NCI-H1092 (cell line): ENCODE results near the gene ROR1.

Experiments
- DNase-seq: peaks from one replicate; lab custom pipeline; 2025; lab: John Stamatoyannopoulos, UW

ROR1 gene

GRCh38 chr1:63913533-63913932, 139.7 kb downstream of the ROR1 start:
- DNase-seq: no peak

DNA sequence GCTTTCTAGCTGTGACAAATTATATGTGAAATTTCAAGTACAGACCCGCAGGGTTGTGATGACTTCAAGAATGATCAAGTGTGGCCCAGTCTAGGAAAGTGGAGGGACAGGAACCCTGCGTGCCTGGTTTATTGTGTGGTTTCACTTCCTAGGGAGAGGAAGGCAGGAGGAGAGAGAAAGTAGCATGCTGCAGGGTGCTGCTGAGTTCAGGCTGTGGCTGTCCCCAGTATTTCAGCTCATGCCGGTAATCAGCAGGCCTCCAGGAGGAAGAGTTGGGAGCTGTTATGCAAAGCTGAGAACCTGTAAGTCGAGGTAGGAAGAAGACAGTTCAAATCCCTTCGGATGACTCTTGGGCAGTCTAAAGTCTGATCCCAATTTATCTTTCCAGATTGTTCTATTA, 140.4 kb downstream of the ROR1 start:
- no peak for DNase-seq

DNA sequence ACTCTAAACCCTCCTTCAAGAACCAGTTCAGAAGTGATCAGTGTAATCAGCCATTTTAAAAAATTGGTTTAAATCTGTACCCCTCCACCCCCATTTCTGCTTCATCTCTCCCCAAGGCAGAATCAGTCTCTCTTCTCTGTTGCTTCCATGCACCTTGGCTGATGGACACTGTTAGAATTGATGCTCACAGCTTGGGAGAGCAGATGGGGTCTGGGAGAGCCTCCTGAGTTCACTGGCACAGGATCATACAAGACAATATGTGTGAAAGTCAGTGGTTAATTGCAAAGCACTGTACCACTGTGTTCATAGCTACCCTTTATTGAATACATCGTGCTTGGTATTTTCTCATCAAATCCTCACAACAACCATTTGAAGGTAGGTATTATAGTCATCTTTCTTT, 140.9 kb downstream of the ROR1 start:
- DNase-seq: no peak

GRCh38 chr1:63915121-63915520, 141.3 kb downstream of the ROR1 start:
- peak; percentile 9 for DNase-seq

DNA sequence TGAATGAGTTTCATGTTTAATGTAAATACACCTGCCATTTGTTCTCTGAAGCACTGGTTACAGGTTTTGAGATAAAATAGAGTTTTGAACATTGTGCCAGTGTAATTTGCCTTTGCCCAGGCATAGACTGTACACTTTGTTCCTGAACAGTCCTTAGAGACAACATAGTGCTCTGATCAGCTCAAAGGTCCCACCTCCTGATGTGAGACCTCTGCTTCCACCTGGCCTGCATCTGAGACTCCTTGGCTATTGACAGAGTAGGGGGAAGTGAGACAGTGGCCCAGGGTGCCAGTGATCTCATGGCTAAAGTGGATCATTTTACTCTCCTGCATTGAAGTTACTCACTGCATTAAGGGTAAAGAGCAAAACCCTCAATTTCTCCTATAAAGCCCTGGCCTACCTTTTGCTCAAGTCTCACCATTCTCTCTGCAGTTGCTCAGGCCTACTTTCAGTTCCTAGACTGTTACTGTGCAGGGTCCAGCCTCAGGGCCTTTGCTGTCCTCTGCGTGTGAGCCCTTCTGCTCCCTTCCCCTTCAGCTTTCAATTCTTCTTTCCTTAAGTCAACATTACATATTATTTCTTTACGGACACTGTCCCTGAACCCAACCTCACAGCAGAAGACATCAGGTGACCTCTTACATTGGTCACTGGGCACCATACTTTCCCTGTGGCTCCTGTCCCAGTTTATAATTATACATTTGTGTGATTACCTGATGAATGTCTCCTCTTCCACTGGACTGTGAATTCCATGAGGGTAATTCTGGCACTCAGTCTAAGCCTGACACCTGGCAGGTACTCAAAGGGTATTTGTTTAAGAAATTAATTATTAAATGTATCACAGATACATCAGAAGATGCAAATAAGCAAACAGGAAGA, 142.9 kb downstream of the ROR1 start:
- no peak for DNase-seq

DNA sequence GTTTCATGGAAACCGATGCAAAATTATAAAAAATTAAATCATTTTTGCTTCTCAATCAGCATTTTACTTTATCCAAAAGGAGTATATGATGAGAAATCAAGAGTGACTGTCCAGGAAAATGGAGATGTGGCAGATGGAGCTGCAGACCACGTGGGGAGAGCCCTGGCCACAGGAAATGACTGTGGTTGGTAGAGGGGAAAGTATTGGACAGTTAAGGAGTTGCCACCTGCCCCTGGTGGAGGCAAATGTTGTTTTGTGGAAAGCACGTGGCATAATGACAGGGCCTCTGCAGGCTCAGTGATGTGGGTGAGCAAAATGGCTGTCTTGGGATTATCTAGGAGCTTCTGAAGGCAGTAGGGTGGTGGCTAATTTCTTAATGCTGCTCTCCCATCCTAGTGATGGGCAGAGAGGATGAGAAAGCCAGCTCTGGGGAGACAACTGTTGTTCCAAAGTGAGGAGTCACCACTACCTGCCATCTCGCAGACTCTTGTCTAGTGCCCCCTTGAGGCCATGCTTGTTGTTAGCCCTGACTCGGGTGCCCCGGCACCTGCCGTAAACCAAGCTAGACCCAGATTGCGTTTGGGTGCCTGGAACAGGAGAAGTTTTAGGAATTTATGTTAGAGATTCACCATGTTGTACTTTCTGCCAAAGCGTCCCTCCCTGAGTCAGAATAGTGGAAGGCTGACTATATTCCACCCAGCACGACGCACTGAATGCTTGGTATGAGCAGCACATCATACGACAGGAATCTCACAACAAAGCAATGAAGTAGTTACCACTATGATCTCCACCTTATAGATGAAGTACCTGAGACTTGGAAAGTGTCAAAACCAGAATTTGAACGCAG, 144.0 kb downstream of the ROR1 start:
- no peak for DNase-seq

GRCh38 chr1:63918418-63918945, 144.7 kb downstream of the ROR1 start:
- DNase-seq: no peak

- DNase-seq: no peak
Observed at GRCh38 chr1:63920154-63921117, 146.6 kb downstream of the ROR1 start.

DNA sequence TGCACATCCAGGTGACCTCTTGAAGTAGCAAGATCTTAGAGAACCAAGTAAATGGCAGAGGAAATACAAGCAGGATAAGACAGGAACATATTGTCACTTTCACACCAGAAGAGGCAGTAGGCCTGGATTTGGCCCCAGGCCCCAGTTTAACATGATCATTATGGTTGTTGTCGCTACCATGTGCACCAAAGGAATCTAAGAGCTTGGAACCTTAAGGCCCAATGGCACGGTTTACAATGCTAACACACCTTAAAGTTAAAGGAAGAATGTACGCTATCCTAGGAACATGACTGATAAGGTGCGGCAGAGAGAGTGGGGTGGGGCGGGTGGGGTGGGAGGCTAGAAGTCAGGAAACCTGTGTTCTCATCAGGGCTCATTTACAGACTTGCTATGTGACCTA, 147.5 kb downstream of the ROR1 start:
- DNase-seq: no peak

DNA sequence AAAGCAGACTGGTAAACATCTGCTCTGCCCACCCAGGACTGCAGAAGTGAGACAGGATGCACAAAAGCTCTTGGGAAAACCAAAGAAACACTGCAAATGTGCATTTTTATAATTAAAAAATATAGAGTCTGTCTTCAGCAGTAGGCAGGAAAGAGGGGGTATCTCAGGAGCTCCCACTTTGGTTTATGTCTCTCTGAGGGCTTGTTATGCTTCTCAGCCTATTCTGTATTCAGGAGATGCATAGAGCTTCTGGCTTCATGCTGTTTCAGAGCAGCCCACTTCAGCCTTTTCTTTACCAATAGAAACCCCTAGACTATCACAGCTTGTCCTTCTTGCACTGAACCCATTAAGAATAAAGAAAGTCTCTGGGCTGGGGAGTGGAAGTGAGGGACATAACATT, 148.0 kb downstream of the ROR1 start:
- no peak for DNase-seq

GRCh38 chr1:63922848-63923247, 149.0 kb downstream of the ROR1 start:
- no peak for DNase-seq

DNA sequence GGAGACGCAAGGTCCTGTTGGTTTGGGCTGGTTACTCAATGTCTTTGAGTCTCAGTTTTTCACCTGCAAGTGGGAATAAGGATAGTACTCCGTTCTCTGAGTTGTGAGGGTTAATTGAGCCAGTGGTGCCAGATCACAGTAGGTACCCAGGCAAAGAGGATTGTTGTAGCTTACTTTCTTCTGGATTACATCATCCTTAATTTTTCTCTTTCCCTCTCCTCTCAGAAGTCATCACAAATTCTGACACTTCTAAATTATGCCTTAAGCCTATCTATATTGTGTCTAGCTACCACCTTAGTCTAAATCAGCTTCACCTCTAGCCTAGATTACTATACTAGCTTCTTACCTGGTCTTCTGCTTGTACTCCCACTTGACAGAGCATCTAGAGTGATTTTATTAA, 149.5 kb downstream of the ROR1 start:
- DNase-seq: no peak

- DNase-seq: no peak
Observed at GRCh38 chr1:63924600-63924999, 150.8 kb downstream of the ROR1 start.

DNA sequence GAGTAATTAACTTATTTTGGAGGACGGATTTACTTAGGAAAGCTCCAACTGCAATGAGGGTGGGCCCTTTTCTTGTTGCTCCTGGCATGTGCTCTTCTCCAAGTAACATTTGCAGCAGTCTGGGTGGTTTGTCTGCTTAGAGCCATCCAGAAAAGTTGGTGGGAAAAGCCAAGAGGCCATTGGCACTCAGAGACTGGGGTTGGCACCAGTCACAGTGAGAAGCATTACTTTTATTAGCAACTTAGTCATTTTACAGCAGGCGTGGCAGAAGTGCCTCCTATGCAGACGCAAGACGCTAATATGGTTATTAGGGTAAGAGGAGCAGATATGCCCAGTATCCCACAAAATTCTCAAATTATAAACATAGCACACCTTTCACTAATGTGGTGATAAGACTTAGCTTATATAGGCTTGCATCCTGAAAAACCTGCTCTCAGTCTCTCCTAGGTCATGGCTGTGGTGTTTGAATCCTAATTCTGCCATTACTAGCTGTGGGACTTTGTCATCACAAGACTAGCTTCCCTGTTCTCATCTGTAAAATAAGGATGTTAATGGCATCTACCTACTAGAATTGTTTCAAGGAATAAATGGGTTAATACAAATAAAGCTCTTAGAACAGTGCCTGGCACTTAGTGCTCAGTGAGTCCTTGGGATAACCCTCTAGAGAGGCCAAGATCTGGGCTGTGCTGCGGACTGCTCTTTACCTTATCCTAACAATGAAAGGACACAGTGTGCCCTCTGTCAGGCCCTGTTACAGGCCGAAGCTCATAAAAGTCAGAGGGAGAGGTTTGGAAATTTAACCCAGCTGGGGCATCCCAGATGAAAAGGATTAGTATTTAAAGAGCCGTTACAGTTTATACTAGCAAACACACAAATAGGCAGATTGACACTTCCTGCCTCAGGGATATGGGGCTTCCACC, 154.6 kb downstream of the ROR1 start:
- no peak for DNase-seq

- no peak for DNase-seq
Observed at GRCh38 chr1:63929106-63929478, 155.3 kb downstream of the ROR1 start.

DNA sequence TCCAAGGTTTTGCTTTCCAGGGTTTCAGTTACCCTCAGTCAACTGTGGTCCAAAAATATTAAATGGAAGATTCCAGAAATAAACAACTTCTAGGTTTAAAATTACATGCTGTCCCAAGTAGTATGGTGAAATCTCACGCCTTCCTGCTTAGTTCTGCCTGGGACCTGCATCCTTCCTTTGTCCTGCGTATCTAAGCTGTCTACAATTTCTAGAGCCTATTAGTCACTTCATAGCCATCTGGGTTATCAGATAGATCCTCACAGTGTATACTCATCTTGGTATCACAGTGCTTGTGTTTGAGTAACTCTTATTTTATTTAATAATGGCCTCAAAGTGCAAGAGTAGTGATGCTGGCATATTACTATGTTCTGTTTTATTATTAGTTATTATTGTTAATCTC, 157.7 kb downstream of the ROR1 start:
- DNase-seq: no peak

DNA sequence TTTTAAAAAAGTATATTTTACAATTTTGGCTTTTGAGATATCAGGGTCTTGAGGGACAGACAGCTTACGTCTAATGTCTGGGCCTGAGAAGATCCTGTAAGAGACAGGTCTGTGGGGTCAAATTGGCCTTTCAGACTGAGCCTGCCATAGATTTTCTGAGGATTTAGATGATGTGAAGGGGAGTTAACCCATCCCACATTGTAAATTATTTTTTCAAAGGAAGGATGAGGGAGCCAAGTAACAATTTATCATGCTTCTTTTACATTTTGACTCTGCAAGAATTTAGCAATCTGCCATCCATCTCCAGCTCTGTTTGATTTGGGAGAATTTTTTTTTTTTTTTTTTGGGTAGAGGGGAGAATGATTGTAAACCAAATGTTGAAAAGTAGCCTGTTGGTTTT, 160.9 kb downstream of the ROR1 start:
- no peak for DNase-seq

- no peak for DNase-seq
Observed at GRCh38 chr1:63935143-63935542, 161.3 kb downstream of the ROR1 start.

DNA sequence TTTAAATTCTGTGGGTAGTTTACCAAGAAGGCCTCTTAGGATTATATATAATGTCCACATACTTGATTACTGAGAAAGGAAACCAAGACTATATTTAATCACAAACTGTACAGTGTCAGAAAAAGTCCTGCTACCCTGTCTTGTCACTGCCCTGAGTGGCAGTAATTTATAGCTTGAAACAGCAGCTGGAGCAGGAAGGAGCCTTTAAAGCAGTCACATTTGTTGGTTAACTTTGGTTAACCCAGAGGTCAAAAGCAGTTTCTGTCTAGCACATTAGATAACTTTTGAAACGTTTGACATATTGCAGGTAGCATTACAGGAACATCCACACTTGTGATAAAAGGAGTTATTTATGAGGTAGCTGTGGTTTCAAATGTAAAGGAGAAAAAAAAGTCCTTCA, 161.7 kb downstream of the ROR1 start:
- no peak for DNase-seq

DNA sequence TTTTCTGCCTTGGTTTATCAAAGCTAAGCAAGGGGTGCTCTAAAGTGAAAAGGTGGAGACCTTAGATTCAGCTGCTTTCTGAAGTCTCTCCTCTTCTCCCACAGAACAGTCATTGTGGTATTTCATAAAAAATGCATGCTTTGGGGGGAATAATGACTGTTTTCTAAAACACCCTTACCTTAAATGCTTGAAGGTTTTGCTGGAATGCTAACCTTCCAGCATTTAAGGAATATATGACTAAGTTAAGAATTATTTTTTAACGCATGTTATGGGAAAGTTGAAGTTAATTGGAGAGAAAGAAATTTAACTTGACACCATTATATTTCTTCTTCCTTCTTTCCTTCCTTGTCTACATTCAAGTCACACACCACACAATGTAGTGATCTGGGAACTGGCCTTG, 162.5 kb downstream of the ROR1 start:
- no peak for DNase-seq

DNA sequence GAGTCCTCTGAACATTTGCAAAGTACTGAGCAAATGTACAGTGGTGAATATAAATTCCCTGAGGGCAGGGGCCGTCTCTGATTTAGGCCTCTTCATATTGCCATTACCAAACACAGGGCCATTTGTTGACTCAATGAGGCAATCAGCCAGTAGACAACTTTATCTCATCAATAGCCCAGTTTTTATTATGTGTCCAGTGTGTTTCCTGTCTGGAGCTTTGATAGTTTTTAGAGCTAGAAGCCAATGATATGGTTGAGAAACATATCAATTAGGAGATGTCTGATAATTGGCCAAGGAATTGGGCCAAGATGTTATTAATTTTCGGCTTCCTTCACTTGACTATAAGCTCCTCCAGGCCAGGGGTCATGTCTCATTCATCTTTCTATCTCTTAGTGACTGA, 163.0 kb downstream of the ROR1 start:
- no peak for DNase-seq
